SK-N-SH (cell line): ENCODE measurements around the gene AFM. TPM values are rescaled to one million over a fixed set of nuclear protein-coding genes. Genes with fewer than 3 reads are reported as not detected.

Source experiments
- CTCF ChIA-PET: fragments of 300-600, 350-600 bp; formaldehyde crosslinking; extraction: SDS; loops from one replicate; lab custom pipeline; 2021; lab: Yijun Ruan, JAX
- POLR2A ChIA-PET: fragments of 350-600 bp; sonication (Branson Sonifier 250); formaldehyde crosslinking; extraction: SDS; loops from one replicate; lab custom pipeline; 2020; ENCODE audit warnings: antibody characterized with exemption, inconsistent platforms; lab: Yijun Ruan, JAX
- DNase-seq: peaks from one replicate; pipeline ENCODE4 v3.0.0; 2012
- H2AFZ ChIP-seq: fragments of 200-600 bp; sonication (generic); 2 replicates; pipeline ENCODE4 v1.8.1; 2016; ENCODE audit warnings: antibody characterized with exemption, mild to moderate bottlenecking, low read depth
- H3F3A ChIP-seq: fragments of 200-600 bp; sonication (generic); replicated peaks from 2 replicates; pipeline ENCODE3; 2016; ENCODE audit warnings: antibody characterized with exemption, mild to moderate bottlenecking; ENCODE audit not compliant: insufficient read depth
- H3K27ac ChIP-seq, 2 experiments: fragments of 200-500 bp in 1 of 2; fragments of 200-600 bp in 1 of 2; sonication (Bioruptor generic) in 1 of 2; sonication (generic), shearing (Covaris generic) in 1 of 2; 2 replicates each; pipeline versions ENCODE4 v1.5.1 to v1.6.1; 2014 to 2016; ENCODE audit warnings: low read depth in 2 of 2, inconsistent platforms in 1 of 2, low read length in 1 of 2, mild to moderate bottlenecking in 1 of 2, mixed read lengths in 1 of 2
- H3K27me3 ChIP-seq: fragments of 200-600 bp; sonication (generic), shearing (Covaris generic); 2 replicates; pipeline ENCODE4 v1.6.1; 2016; ENCODE audit warnings: mixed run types; ENCODE audit not compliant: insufficient read depth
- H3K36me3 ChIP-seq, 2 experiments: fragments of 200-500 bp in 1 of 2; fragments of 200-600 bp in 1 of 2; sonication (Bioruptor generic) in 1 of 2; sonication (generic) in 1 of 2; replicated peaks in 1 of 2; 2 replicates each; pipeline versions ENCODE3 to v1.5.1; 2014 to 2016; ENCODE audit warnings: low read length in 1 of 2, mild to moderate bottlenecking in 1 of 2; ENCODE audit not compliant: insufficient read depth in 2 of 2, control insufficient read depth in 1 of 2
- H3K4me1 ChIP-seq, 2 experiments: fragments of 200-500 bp in 1 of 2; fragments of 200-600 bp in 1 of 2; sonication (Bioruptor generic) in 1 of 2; sonication (generic), shearing (Covaris generic) in 1 of 2; 2 replicates each; pipeline versions ENCODE4 v1.5.1 to v1.6.1; 2014 to 2016; ENCODE audit warnings: low read depth in 1 of 2, low read length in 1 of 2, mixed run types in 1 of 2; ENCODE audit not compliant: insufficient read depth in 2 of 2, control insufficient read depth in 1 of 2
- H3K4me2 ChIP-seq: fragments of 200-600 bp; sonication (generic), shearing (Covaris generic); 2 replicates; pipeline ENCODE4 v1.6.1; 2017; ENCODE audit warnings: mixed run types
- H3K4me3 ChIP-seq, 2 experiments: fragments of 200-500 bp in 1 of 2; fragments of 200-600 bp in 1 of 2; sonication (Bioruptor generic) in 1 of 2; sonication (generic), shearing (Covaris generic) in 1 of 2; 2 replicates each; pipeline versions ENCODE4 v1.5.1 to v1.8.1; 2014 to 2016; ENCODE audit warnings: low read depth in 2 of 2, inconsistent platforms in 1 of 2, low read length in 1 of 2, mild to moderate bottlenecking in 1 of 2, mixed read lengths in 1 of 2, moderate library complexity in 1 of 2
- H3K79me2 ChIP-seq: fragments of 200-600 bp; sonication (generic); 2 replicates; pipeline ENCODE4 v1.8.1; 2017; ENCODE audit warnings: mild to moderate bottlenecking; ENCODE audit not compliant: insufficient read depth
- H3K9ac ChIP-seq: fragments of 200-600 bp; sonication (generic); 2 replicates; pipeline ENCODE4 v1.6.1; 2017; ENCODE audit warnings: mixed run types
- H3K9me2 ChIP-seq: fragments of 200-600 bp; sonication (generic); 2 replicates; pipeline ENCODE4 v1.6.1; 2017; ENCODE audit warnings: mixed run types
- H3K9me3 ChIP-seq: fragments of 200-600 bp; sonication (generic); 2 replicates; pipeline ENCODE4 v1.6.1; 2017; ENCODE audit warnings: mixed run types, mild to moderate bottlenecking, moderate library complexity
- H4K20me1 ChIP-seq: fragments of 200-600 bp; sonication (generic); 2 replicates; pipeline ENCODE4 v1.6.1; 2017; ENCODE audit warnings: mild to moderate bottlenecking, mixed run types; ENCODE audit not compliant: insufficient read depth
- CTCF ChIP-seq: fragments of 200-600 bp; sonication (generic); IDR thresholded peaks from 2 replicates; pipeline ENCODE4 v1.6.1; 2017; ENCODE audit warnings: antibody characterized with exemption, mild to moderate bottlenecking, moderate library complexity
- EP300 ChIP-seq, 2 experiments: IDR thresholded peaks; 2 replicates each; pipeline versions ENCODE4 v1.4.0 to v1.6.1; 2012; ENCODE audit warnings: borderline replicate concordance in 1 of 2, low read depth in 1 of 2, low read length in 1 of 2
- EZH2phosphoT487 ChIP-seq: fragments of 200-600 bp; sonication (generic); IDR thresholded peaks from 2 replicates; pipeline ENCODE4 v1.6.1; 2017; ENCODE audit warnings: low read depth, mixed run types, mild to moderate bottlenecking, antibody characterized with exemption, moderate library complexity, borderline replicate concordance
- FOXM1 ChIP-seq: IDR thresholded peaks from 2 replicates; pipeline ENCODE4 v1.4.0; 2012; ENCODE audit warnings: low read depth, mild to moderate bottlenecking
- GATA2 ChIP-seq: sonication (generic); formaldehyde crosslinking; IDR thresholded peaks from 2 replicates; pipeline ENCODE4 v1.5.0; 2020; ENCODE audit warnings: mild to moderate bottlenecking, missing genetic modification reagents
- IRF3 ChIP-seq: fragments of 150-350 bp; IDR thresholded peaks from 2 replicates; pipeline ENCODE4 v1.6.1; 2016; ENCODE audit warnings: mild to moderate bottlenecking, low read depth, low read length
- JUND ChIP-seq: IDR thresholded peaks from 2 replicates; pipeline ENCODE4 v1.4.0; 2012
- MEF2A ChIP-seq: IDR thresholded peaks from 2 replicates; pipeline ENCODE4 v1.4.0; 2012; ENCODE audit warnings: low read depth, borderline replicate concordance
- MXI1 ChIP-seq: IDR thresholded peaks from 2 replicates; pipeline ENCODE4 v1.6.1; 2012; ENCODE audit warnings: mild to moderate bottlenecking, low read depth, low read length, improper control_type of control experiment
- RCOR1 ChIP-seq: fragments of 150-350 bp; IDR thresholded peaks from 2 replicates; pipeline ENCODE4 v1.6.1; 2017; ENCODE audit warnings: antibody characterized with exemption, low read length
- RFX5 ChIP-seq: IDR thresholded peaks from 2 replicates; pipeline ENCODE4 v1.6.1; 2012; ENCODE audit warnings: mild to moderate bottlenecking, improper control_type of control experiment, low read length
- RXRA ChIP-seq: IDR thresholded peaks from 2 replicates; pipeline ENCODE4 v1.4.0; 2012; ENCODE audit warnings: low read depth, mild to moderate bottlenecking, borderline replicate concordance
- SIN3A ChIP-seq: IDR thresholded peaks from 2 replicates; pipeline ENCODE4 v1.6.1; 2012; ENCODE audit warnings: low read depth, mild to moderate bottlenecking, low read length, moderate library complexity, borderline replicate concordance
- SMC3 ChIP-seq: IDR thresholded peaks from 2 replicates; pipeline ENCODE4 v1.6.1; 2012; ENCODE audit warnings: low read depth, low read length, improper control_type of control experiment
- USF1 ChIP-seq: IDR thresholded peaks from 2 replicates; pipeline ENCODE4 v1.4.0; 2012; ENCODE audit warnings: low read depth, borderline replicate concordance
- USF2 ChIP-seq: fragments of 150-350 bp; IDR thresholded peaks from 2 replicates; pipeline ENCODE4 v1.6.1; 2017; ENCODE audit warnings: antibody characterized with exemption, low read length, low read depth, borderline replicate concordance
- YY1 ChIP-seq: IDR thresholded peaks from 2 replicates; pipeline ENCODE4 v1.4.0; 2012; ENCODE audit warnings: low read depth, mild to moderate bottlenecking
- ZBTB33 ChIP-seq: IDR thresholded peaks from 2 replicates; pipeline ENCODE4 v1.4.0; 2012; ENCODE audit warnings: low read depth, borderline replicate concordance
- WGBS: methylation state at CpG from one replicate; pipeline ENCODE4 v1.1.6; 2017; ENCODE audit warnings: low lambda C conversion rate; 5-methylcytosine and 5-hydroxymethylcytosine counted together
- polyA plus RNA-seq, 3 experiments: library from polyadenylated mRNA; depleted of rRNA; stranded (reverse); fragments of >200 nt; gene quantifications; 2 replicates each; pipeline ENCODE4 v1.2.3, GENCODE V29; 2012

Gene AFM
- polyA plus RNA-seq, 1 of the 3 experiments (the other 2 are of a cell fraction): not detected

GRCh38 chr4:73442275-73442674 is 39.3 kb upstream of the AFM start:
- CTCF ChIA-PET: interaction anchor here (0.6 kb wide), 1 partner anchor 97 kb away, joined by 4 read pairs; no protein-coding TSS in a partner anchor
- H3K27ac ChIP-seq: no peak overlapping the region
- no peaks in the 10 kb centered on the region for H3F3A ChIP-seq
- H3K36me3 ChIP-seq: no peaks in the 10 kb centered on the region
- no peaks in the 10 kb centered on the region for H3K79me2 ChIP-seq
- H3K4me2 ChIP-seq: no peak overlapping the region
- no peak for DNase-seq
- H3K9me2 ChIP-seq: no peaks in the 10 kb centered on the region
- POLR2A ChIA-PET: no interaction called here
- no peaks in the 10 kb centered on the region for H3K9me3 ChIP-seq
- H3K4me3 ChIP-seq: no peak overlapping the region
- no peaks in the 10 kb centered on the region for H3K4me1 ChIP-seq
- no peaks in the 10 kb centered on the region for H4K20me1 ChIP-seq
- H3K9ac ChIP-seq: no peak overlapping the region
- no peak overlapping the region for H2AFZ ChIP-seq
- WGBS: 6% methylated on average over 5 of the region's 5 CpGs
- peaks cover 25% of the 10 kb centered on the region; the same call in 1 of the 2 replicates for H3K27me3 ChIP-seq
- TF ChIP-seq JUND (no peak), USF1 (no peak), SMC3 (no peak), ZBTB33 (no peak), CTCF (no peak), EZH2phosphoT487 (no peak)

- peaks cover 25% of the 10 kb centered on the region; the same call in 1 of the 2 replicates for H3K27me3 ChIP-seq
- no peak overlapping the region for H3K9ac ChIP-seq
- no peaks in the 10 kb centered on the region for H3K9me2 ChIP-seq
- no peak overlapping the region for H3K4me3 ChIP-seq
- H3K36me3 ChIP-seq: no peaks in the 10 kb centered on the region
- H3K4me2 ChIP-seq: no peak overlapping the region
- no peaks in the 10 kb centered on the region for H4K20me1 ChIP-seq
- no peaks in the 10 kb centered on the region for H3K9me3 ChIP-seq
- no peaks in the 10 kb centered on the region for H3K4me1 ChIP-seq
- ChIA-PET POLR2A (no interaction called here), CTCF (interaction anchor here (0.6 to 1.1 kb wide), 3 partner anchors 25 to 129 kb away, joined by 3 to 7 read pairs (median 4); no protein-coding TSS in a partner anchor)
- DNase-seq: no peak
- WGBS: 4% methylated on average over 3 of the region's 3 CpGs
- H3K27ac ChIP-seq: no peak overlapping the region
- H3K79me2 ChIP-seq: no peaks in the 10 kb centered on the region
- no peak overlapping the region for H2AFZ ChIP-seq
- no peaks in the 10 kb centered on the region for H3F3A ChIP-seq
- TF ChIP-seq EP300 (IDR thresholded peaks at IDR 0.05; ENCODE audit: borderline replicate concordance in 1 of 2, low read depth in 1 of 2, low read length in 1 of 2): no peak
- TF ChIP-seq IRF3: no peak
- TF ChIP-seq EZH2phosphoT487: no peak
- TF ChIP-seq GATA2 (CRISPR knock-in tag): no peak
- no peak for TF ChIP-seq MEF2A
- TF ChIP-seq RCOR1: no peak
- TF ChIP-seq CTCF: no peak
- no peak for TF ChIP-seq FOXM1
- no peak for TF ChIP-seq SMC3
- no peak for TF ChIP-seq USF2
- no peak for TF ChIP-seq YY1
- TF ChIP-seq SIN3A: no peak
- no peak for TF ChIP-seq RXRA
- no peak for TF ChIP-seq RFX5
- TF ChIP-seq MXI1: no peak
Measured at GRCh38 chr4:73443224-73443623, 38.3 kb upstream of the AFM start.
